ENCODE measurements around the gene C6orf136. TPM values are rescaled to one million over a fixed set of nuclear protein-coding genes. Genes with fewer than 3 reads are reported as not detected.
A peak's percentile ranks its signal among the peaks of the same experiment; 100 is the strongest.

C6orf136 gene
- total RNA-seq, 2 experiments from 2014 or later: 33.6 TPM

DNA sequence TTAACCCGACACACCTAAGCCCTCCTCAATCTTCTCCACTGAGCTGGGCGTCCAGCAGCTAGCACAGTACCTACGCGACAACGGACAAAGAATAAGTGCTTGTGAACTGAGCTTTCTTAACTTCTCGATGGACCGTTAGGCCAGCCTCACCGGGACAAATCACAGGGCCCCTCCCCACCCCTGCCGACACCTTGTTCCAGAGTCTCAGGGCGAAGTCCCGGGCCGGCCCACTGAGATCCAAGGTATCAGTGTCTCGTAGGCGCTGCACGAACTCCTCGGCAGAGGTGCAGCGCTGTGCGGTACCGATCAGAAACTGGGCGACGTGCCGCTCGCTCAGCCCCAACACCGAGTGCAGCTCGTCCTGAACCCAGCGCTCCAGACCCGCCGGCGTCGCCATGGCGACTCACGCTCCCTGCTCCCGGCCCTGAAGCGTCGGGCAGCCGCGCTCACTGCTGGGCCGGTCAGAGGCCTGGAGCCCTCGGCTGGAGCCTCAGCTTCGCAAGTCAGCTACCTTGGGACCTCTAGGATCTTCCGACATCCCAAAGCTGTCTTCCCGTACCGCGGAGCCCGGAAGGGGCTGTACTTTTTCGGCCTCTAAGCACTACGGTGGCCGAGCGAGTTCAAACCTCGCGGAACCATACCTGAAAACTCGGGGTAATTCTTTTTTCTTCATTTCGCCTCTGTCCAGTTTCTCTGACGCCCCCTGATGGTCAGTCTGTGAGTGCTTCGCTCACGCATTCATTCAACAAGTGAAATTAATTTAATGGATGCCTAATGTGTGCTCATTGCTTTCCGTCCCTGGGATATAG is 25.7 kb downstream of the C6orf136 start, which contains the start of gene DHX16:
DHX16 (minus strand) TSS at position 562 of the 809 bp plus-strand sequence; CDS start at position 397, 165 bp downstream.
- CTCF ChIA-PET: interaction anchor here (0.6 to 13.4 kb wide), 15 partner anchors 8 to 407 kb away, joined by 3 to 346 read pairs (median 3); partner anchors contain the start of gene TUBB
- Mint-ChIP-seq H3K4me3 (peak within 1 kb of the TSS; percentile 80), H3K4me1 (ENCODE audit: low read depth) (peaks cover 26% of the 10 kb centered on the region), H3K36me3 (ENCODE audit: low read depth) (peaks cover 20% of the 10 kb centered on the region), H3K27me3 (ENCODE audit: low read depth) (no peaks in the 10 kb centered on the region), H3K9me3 (no peaks in the 10 kb centered on the region), H3K27ac (peak within 1 kb of the TSS; percentile 80)
- intact Hi-C loops (cut with micrococcal nuclease): loop anchor here (1.0 to 2.0 kb wide), 5 partner anchors 26 to 190 kb away; partner anchors contain the start of genes ATAT1, C6orf136, MRPS18B and PPP1R10
- DNase-seq: peak; percentile 94

DNA sequence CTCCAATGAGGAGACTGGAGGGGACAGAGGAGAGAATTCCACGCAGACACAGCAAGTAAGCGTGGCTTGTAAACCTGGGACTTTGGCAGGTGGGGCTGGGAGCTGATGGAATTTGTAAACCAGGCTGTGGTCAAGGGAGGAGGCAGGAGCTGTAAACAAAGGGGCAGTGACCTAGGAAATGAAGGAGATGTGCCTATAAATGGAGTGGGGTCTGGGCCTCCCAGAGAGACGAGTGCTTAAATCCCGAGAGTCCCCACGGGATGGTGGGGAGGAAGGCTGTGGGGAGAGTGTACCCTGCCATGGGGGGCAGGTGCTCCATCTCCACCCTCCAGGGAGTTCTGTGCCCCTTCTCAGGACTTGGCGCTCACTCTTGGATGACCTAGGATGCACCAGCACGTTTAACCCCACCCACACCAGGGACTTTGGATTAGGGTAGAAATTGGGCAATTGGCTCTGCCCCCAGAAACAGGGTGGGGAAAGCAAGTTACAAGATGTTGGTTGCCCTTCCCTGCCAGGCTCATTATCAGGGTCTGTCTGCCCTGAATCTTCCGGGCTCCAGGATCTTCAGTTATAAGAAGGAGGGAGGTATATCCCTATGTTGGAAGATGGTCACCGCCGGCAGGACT is 29.8 kb downstream of the C6orf136 start:
- H3K27ac Mint-ChIP-seq: peak overlapping the region; percentile 53

DNA sequence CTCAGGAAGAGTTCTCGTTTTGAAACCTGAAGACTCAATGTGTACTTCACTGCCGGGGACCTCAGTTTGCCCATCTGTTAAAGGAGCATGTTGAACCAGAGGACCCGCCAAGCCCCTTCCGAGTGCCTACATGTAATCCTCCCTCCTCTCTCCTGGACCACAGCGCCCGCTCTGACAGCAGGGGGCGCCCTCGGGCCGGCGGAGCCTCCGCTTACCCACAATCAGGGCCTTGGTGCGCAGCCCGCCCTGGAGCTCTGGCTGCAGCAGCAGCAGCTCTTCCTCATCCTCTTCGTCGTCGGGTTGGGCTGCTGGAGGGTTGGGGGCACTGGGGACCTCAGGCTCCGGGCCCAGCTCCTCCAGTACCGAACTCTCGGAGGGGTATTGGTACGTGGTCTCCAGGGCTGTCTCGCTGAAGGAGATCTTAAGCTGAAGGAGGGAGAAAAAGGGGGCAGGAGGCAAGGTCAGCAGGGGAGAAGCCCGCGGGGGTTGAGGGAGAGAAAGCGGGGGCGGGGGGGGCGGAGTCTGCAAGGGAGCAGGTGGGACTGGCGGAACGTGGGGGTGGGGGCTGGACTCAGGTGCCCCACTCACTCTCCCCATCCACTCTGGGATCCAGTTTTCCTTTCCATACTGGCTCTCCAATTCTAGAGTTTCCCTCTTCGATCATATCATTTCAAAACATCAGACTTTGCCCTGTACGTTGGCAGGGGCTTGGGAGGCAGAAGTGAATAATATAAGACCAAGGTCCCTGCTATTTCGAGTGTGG is 32.2 kb downstream of the C6orf136 start:
- intact Hi-C loops (cut with micrococcal nuclease): loop anchor here (1.0 kb wide), 3 partner anchors 52 to 235 kb away; partner anchors contain the start of gene VARS2
- H3K36me3 Mint-ChIP-seq (ENCODE audit: low read depth): peaks cover 73% of the 10 kb centered on the region
- H3K4me1 Mint-ChIP-seq (ENCODE audit: low read depth): peaks cover 21% of the 10 kb centered on the region
- CTCF ChIA-PET: interaction anchor here (0.6 to 13.4 kb wide), 25 partner anchors 9 to 412 kb away, joined by 3 to 346 read pairs (median 5); partner anchors contain the start of genes ATAT1, MDC1, MRPS18B and PPP1R10
- peak overlapping the region; percentile 100 for H3K27ac Mint-ChIP-seq
- H3K4me3 Mint-ChIP-seq: peak overlapping the region; percentile 96
- no peaks in the 10 kb centered on the region for H3K9me3 Mint-ChIP-seq
- H3K27me3 Mint-ChIP-seq (ENCODE audit: low read depth): no peaks in the 10 kb centered on the region
- DNase-seq: peak; percentile 95

More for the DNA sequence above, 29.8 kb downstream of the C6orf136 start:
- CTCF ChIA-PET: interaction anchor here (0.6 to 13.4 kb wide), 3 partner anchors 53 to 135 kb away, joined by 3 to 346 read pairs (median 4); partner anchors contain the start of gene TUBB
- intact Hi-C loops (cut with micrococcal nuclease): no loop called here
- no peaks in the 10 kb centered on the region for H3K27me3 Mint-ChIP-seq (ENCODE audit: low read depth)
- H3K4me1 Mint-ChIP-seq (ENCODE audit: low read depth): peaks cover 30% of the 10 kb centered on the region
- no peak overlapping the region for H3K4me3 Mint-ChIP-seq
- peaks cover 51% of the 10 kb centered on the region for H3K36me3 Mint-ChIP-seq (ENCODE audit: low read depth)
- no peak for DNase-seq
- H3K9me3 Mint-ChIP-seq: no peaks in the 10 kb centered on the region

DNA sequence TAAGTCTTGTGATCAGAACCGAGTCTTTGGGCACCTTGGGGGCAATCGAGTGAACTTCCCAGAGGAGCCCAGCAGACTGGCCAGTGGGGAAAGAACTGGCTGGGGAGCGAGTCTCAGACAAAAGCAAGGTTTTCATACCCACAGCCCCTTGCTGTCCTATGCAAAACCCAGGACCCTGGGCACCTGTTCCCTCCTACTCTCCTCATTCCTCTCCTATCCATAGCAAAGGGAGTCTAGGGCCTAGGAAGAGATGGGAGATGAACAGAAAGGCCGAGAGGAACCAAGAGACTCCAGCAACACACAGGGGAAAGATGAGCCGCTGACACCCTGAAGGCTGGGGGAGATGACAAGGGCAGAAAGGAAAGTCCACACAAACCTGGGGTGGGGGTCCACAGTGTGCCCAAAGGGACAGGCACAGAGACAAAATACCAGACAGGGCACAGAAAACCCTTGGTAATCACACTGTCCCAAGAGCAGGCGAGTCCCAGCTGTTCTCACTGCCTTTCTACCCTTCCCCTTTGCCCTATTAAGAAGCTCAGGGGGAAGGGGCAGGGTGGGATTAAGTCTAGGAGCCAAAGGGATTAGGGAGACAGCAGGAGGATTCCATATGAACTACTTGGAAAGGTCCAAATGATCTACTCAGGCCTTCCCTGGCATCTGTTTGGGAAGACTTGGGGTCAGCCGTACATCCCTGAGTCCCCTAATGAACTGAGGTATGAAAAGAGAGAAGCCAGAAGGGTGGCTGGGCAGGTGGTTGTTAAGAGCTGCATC is 33.0 kb downstream of the C6orf136 start:
- CTCF ChIA-PET: interaction anchor here (0.6 to 13.4 kb wide), 15 partner anchors 8 to 918 kb away, joined by 3 to 346 read pairs (median 6); partner anchors contain the start of genes DHX16, NRM and TUBB
- Mint-ChIP-seq H3K4me3 (peak overlapping the region; percentile 96), H3K27ac (peak overlapping the region; percentile 100), H3K27me3 (ENCODE audit: low read depth) (no peaks in the 10 kb centered on the region), H3K36me3 (ENCODE audit: low read depth) (peaks cover 78% of the 10 kb centered on the region), H3K4me1 (ENCODE audit: low read depth) (peaks cover 21% of the 10 kb centered on the region), H3K9me3 (no peaks in the 10 kb centered on the region)
- DNase-seq: peak; percentile 13
- intact Hi-C loops (cut with micrococcal nuclease): loop anchor here (1.0 to 2.0 kb wide), 4 partner anchors 51 to 407 kb away; partner anchors contain the start of gene VARS2

DNA sequence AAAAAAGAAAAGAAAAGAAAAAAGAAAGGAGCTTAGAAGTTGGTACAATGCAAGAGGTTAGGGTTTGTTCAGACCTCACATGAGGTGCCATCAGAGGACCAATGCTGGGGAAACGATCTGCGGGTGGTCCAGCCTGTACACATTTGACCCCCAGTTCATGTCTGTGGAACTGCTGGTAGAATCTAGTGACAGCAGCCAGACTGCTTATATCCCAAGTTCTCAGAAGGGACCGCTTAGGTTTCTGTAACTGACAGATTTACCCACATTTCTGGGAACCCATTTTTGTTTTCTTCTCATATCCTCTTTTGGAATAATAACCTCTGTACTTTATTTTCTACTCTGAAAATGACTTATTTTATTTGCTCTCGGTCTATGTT is 34.8 kb downstream of the C6orf136 start:
- CTCF ChIA-PET: interaction anchor here (0.6 to 13.4 kb wide), 10 partner anchors 9 to 198 kb away, joined by 3 to 346 read pairs (median 4); partner anchors contain the start of genes DHX16, MDC1, NRM and TUBB
- peak overlapping the region; percentile 96 for H3K4me3 Mint-ChIP-seq
- H3K4me1 Mint-ChIP-seq (ENCODE audit: low read depth): peaks cover 18% of the 10 kb centered on the region
- H3K9me3 Mint-ChIP-seq: no peaks in the 10 kb centered on the region
- intact Hi-C loops (cut with micrococcal nuclease): loop anchor here (1.0 to 2.0 kb wide), 7 partner anchors 36 to 405 kb away; partner anchors contain the start of genes GNL1, MDC1, MRPS18B and PPP1R10
- H3K27ac Mint-ChIP-seq: peak overlapping the region; percentile 100
- H3K27me3 Mint-ChIP-seq (ENCODE audit: low read depth): no peaks in the 10 kb centered on the region
- peaks cover 81% of the 10 kb centered on the region for H3K36me3 Mint-ChIP-seq (ENCODE audit: low read depth)
- DNase-seq: no peak

DNA sequence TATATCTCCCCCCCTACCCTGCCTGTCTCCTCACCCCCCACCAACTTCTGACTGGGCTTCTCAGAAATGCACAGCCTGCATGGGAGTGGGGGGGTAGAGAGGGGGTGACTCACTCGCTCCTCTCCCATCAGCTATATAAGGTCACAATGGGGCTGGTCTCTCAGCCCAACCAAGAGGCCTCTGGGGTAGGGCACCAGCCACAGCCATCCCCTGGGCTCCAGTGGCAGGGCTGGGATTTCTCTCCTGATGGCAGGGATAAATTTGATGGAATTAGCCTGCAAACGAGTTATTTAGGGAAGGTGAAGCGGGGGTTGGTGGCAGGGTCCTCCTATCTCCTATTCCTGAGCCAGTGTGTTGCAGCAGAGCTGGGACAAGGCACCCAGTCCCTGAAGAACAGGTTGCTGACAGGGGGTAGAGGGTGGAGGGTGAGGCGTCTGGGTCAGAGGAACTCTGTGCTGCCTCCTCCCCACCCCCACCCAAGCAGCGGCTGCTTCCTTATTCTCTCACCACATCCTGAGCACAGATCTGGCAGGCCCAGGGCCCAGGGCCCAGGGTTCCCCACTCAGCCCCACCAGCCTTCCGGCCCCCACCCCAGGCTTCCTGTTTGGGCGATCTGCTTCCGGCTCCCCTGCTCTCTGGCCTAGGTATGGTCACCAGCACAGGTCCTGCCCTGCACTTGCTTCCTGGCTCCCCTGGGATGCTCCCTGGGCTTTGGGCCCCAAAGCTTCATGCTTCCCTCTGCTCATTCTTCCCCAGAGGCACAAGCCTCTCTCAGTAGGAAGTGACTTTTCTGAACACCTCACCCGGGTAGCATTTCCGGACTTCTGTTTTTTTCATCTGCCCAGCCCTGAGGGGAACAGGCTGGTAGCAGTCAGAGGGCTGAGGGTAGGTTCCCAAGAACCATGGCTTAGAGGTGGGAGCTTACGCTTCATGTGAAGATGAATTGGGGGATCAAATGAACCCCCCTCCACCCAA is 35.5 kb downstream of the C6orf136 start:
- peaks cover 18% of the 10 kb centered on the region for H3K4me1 Mint-ChIP-seq (ENCODE audit: low read depth)
- peak; percentile 94 for DNase-seq
- H3K9me3 Mint-ChIP-seq: no peaks in the 10 kb centered on the region
- no peaks in the 10 kb centered on the region for H3K27me3 Mint-ChIP-seq (ENCODE audit: low read depth)
- H3K36me3 Mint-ChIP-seq (ENCODE audit: low read depth): peaks cover 74% of the 10 kb centered on the region
- peak overlapping the region; percentile 96 for H3K4me3 Mint-ChIP-seq
- intact Hi-C loops (cut with micrococcal nuclease): loop anchor here (1.0 to 2.0 kb wide), 6 partner anchors 35 to 192 kb away; partner anchors contain the start of genes GNL1, MDC1, MRPS18B and PPP1R10
- H3K27ac Mint-ChIP-seq: peak overlapping the region; percentile 100
- CTCF ChIA-PET: interaction anchor here (0.6 to 13.4 kb wide), 9 partner anchors 10 to 199 kb away, joined by 3 to 346 read pairs (median 3); partner anchors contain the start of genes DHX16, MDC1 and TUBB

DNA sequence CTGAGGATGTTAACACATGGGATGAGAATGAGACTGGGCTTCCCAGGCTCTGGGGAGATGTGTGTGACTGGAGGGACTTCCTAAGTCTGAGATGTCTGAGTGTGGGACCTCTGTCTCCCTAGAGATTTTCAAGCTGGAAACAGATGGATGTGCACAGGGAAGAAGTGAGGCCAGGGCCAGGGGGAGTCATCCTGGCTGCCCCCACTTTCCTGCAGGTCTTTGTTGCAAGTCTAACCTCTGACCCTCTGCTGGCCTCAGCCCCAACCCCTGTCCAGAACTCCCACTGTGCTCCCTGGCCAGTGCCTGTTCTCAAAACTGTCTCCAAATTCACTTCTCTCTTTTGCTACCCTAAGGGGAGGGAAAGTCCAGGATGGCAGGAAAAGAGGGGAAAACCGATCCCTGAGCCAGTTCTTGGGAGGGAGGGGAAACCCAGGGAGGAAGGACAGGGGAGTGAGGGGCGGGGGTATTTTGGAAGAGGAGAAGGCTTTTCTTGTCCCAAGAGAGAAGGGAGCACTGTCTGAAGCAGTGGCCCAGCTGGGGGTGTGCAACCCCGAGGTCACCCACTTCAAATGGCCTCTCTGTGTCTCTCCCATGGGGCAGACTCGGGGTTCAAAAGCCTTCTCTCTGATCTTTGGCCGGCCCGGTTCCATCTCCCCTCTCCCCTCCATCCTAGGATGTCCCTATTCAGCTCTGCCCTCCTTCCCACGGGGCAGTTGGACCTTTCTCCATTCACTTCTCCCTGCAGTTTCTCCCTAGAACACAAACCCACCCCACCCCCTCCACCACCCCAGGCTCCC is 36.4 kb downstream of the C6orf136 start:
- no peaks in the 10 kb centered on the region for H3K9me3 Mint-ChIP-seq
- H3K27me3 Mint-ChIP-seq (ENCODE audit: low read depth): no peaks in the 10 kb centered on the region
- H3K36me3 Mint-ChIP-seq (ENCODE audit: low read depth): peaks cover 74% of the 10 kb centered on the region
- CTCF ChIA-PET: interaction anchor here (13.4 kb wide), 1 partner anchor 46 kb away, joined by 346 read pairs; the partner anchor contains the start of gene TUBB
- intact Hi-C loops (cut with micrococcal nuclease): loop anchor here (2.0 kb wide), 1 partner anchor 145 kb away; no protein-coding TSS in a partner anchor
- H3K4me1 Mint-ChIP-seq (ENCODE audit: low read depth): peaks cover 27% of the 10 kb centered on the region
- DNase-seq: peak; percentile 23
- peak overlapping the region; percentile 96 for H3K4me3 Mint-ChIP-seq
- peak overlapping the region; percentile 100 for H3K27ac Mint-ChIP-seq

DNA sequence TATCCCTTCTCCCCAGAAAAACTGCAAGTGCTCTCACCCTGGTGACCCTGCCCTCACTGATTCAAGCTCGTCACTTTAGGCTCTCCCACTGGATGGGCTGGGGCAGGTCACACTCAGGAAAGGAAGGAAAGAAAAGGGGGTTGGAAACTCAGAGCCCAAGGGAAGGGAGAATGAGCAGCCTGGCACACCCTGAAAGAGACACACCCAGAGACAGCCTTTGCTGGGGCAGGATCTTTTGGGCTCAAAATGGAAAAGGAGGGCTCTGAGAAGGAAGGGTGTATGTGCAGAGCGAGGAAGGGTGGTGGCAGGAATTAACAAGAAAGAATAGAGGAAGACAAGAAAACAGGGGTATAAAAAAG is 37.0 kb downstream of the C6orf136 start:
- H3K9me3 Mint-ChIP-seq: no peaks in the 10 kb centered on the region
- CTCF ChIA-PET: interaction anchor here (1.8 to 13.4 kb wide), 2 partner anchors 39 to 46 kb away, joined by 7 to 346 read pairs; partner anchors contain the start of gene TUBB
- peaks cover 71% of the 10 kb centered on the region for H3K36me3 Mint-ChIP-seq (ENCODE audit: low read depth)
- no peaks in the 10 kb centered on the region for H3K27me3 Mint-ChIP-seq (ENCODE audit: low read depth)
- peak overlapping the region; percentile 100 for H3K27ac Mint-ChIP-seq
- intact Hi-C loops (cut with micrococcal nuclease): loop anchor here (2.0 kb wide), 2 partner anchors 37 to 145 kb away; partner anchors contain the start of gene C6orf136
- peak overlapping the region; percentile 96 for H3K4me3 Mint-ChIP-seq
- DNase-seq: no peak
- H3K4me1 Mint-ChIP-seq (ENCODE audit: low read depth): peaks cover 30% of the 10 kb centered on the region

DNA sequence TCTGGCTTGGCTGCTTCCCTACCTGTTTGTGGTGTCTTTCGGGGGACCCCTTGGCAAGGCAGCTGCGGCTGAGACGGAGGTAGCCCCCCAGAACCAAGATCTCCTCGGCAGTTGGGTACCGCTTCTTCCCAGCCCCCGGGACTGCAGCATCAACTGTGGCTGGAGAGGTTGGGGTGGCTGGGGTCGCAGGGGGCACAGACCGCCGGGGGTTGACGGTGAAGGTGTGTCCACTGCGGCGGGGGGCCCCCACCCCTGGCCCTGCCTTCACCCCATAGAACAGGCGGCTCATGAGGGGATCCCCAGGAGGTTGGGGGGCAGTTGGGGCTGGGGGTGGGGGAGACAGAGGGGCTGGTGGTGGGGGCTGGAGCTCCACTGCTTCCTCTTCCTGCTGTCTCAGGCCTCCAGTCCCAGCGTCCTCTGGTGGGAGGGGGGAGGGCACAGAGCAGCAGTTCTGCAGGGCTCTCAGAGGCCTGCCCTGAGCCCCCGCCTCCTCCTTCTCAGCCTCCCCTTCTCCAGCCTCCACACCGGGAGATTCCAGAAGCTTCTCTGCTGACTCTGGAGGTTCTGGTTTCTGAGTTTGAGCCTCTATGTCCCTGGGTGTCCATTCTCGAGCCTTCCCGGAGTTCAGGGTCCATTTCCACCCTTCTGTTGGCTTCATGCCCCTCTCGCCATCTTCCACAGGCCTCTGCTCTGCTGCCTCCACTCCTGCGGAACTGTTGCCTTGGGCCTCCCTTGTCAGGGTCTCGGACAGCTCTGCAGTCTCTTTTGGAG is 37.6 kb downstream of the C6orf136 start:
- peak overlapping the region; percentile 96 for H3K4me3 Mint-ChIP-seq
- intact Hi-C loops (cut with micrococcal nuclease): loop anchor here (2.0 to 5.0 kb wide), 2 partner anchors 38 to 357 kb away; partner anchors contain the start of genes C6orf136 and TRIM39
- H3K27me3 Mint-ChIP-seq (ENCODE audit: low read depth): no peaks in the 10 kb centered on the region
- peak overlapping the region; percentile 100 for H3K27ac Mint-ChIP-seq
- no peaks in the 10 kb centered on the region for H3K9me3 Mint-ChIP-seq
- peaks cover 34% of the 10 kb centered on the region for H3K4me1 Mint-ChIP-seq (ENCODE audit: low read depth)
- peaks cover 66% of the 10 kb centered on the region for H3K36me3 Mint-ChIP-seq (ENCODE audit: low read depth)
- peak; percentile 82 for DNase-seq
- CTCF ChIA-PET: interaction anchor here (0.8 to 1.8 kb wide), 5 partner anchors 11 to 140 kb away, joined by 3 to 7 read pairs (median 5); no protein-coding TSS in a partner anchor

Data from activated naive CD4-positive, alpha-beta T cell treated with anti-CD3 and anti-CD28 coated beads for 36 hours (primary cell).